ENCODE results near the gene SLC15A1.

DNA sequence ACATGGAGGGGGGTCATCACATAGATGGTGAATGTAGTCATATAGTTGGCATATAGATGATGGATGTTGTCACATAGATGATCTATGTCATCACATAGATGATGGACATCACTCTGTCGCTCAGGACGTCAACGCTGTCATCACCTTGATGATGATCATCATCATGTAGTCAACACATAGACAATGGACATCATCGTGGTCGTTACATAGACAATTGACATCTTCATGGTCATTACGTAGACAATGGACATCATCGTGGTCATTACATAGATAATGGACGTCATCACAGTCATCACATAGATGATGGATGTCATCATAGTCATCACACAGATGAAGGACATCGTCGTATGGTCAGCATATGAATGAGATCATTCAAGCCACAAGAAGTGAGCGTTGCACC is 28.6 kb upstream of the SLC15A1 start:
- TF ChIP-seq, protein P1, sequence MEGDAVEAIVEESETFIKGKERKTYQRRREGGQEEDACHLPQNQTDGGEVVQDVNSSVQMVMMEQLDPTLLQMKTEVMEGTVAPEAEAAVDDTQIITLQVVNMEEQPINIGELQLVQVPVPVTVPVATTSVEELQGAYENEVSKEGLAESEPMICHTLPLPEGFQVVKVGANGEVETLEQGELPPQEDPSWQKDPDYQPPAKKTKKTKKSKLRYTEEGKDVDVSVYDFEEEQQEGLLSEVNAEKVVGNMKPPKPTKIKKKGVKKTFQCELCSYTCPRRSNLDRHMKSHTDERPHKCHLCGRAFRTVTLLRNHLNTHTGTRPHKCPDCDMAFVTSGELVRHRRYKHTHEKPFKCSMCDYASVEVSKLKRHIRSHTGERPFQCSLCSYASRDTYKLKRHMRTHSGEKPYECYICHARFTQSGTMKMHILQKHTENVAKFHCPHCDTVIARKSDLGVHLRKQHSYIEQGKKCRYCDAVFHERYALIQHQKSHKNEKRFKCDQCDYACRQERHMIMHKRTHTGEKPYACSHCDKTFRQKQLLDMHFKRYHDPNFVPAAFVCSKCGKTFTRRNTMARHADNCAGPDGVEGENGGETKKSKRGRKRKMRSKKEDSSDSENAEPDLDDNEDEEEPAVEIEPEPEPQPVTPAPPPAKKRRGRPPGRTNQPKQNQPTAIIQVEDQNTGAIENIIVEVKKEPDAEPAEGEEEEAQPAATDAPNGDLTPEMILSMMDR (IDR thresholded peaks at IDR 0.05) = no peak
- no peak for TF ChIP-seq EZH2 (IDR thresholded peaks at IDR 0.05; ENCODE audit: borderline replicate concordance, insufficient read depth, low read depth, low read length, poor library complexity, severe bottlenecking)

All from B cell (primary cell).